HepG2 (cell line): ENCODE results near the gene ZNF24. TPM values are rescaled to one million over a fixed set of nuclear protein-coding genes. Genes with fewer than 3 reads are reported as not detected.

Experiments
- ATF7 ChIP-seq, 2 experiments: fragments of 450-650 bp in 1 of 2; sonication (generic) in 1 of 2; formaldehyde crosslinking in 1 of 2; IDR thresholded peaks; 2 replicates each; pipeline versions ENCODE4 v1.4.0 to v1.6.1; 2016 to 2020; ENCODE audit warnings: antibody characterized with exemption in 1 of 2, mild to moderate bottlenecking in 1 of 2, missing genetic modification reagents in 1 of 2
- BCL6 ChIP-seq: IDR thresholded peaks from 2 replicates; pipeline ENCODE4 v1.6.1; 2016; ENCODE audit warnings: missing genetic modification reagents, missing compliant biosample characterization
- GABPA ChIP-seq, 2 experiments: IDR thresholded peaks; 2 replicates each; pipeline ENCODE4 v1.6.1; 2011 to 2016; ENCODE audit warnings: low read depth in 2 of 2, low read length in 1 of 2, missing biosample characterization in 1 of 2, missing genetic modification characterization in 1 of 2
- KAT2B ChIP-seq: fragments of 150-350 bp; IDR thresholded peaks from 2 replicates; pipeline ENCODE4 v1.6.1; 2014; ENCODE audit warnings: low read depth, low read length, borderline replicate concordance
- REPIN1 ChIP-seq: sonication (generic); formaldehyde crosslinking; IDR thresholded peaks from 2 replicates; pipeline ENCODE4 v1.8.0; 2022; ENCODE audit warnings: missing genetic modification reagents, low read depth, mild to moderate bottlenecking, borderline replicate concordance
- ZBTB7A ChIP-seq: sonication (generic); formaldehyde crosslinking; IDR thresholded peaks from 2 replicates; pipeline ENCODE4 v1.8.0; 2022; ENCODE audit warnings: mild to moderate bottlenecking, missing genetic modification reagents
- ZNF331 ChIP-seq: sonication (generic); formaldehyde crosslinking; IDR thresholded peaks from 2 replicates; pipeline ENCODE4 v1.4.0; 2020; ENCODE audit warnings: missing genetic modification reagents
- polyA plus RNA-seq, 8 experiments: library from polyadenylated mRNA; depleted of rRNA in 3 of 8; stranded (reverse) in 7 of 8; unstranded in 1 of 8; fragments of >200 nt; fragmentation: Illumina TruSeq in 4 of 8; extraction: Trizol in 4 of 8; gene quantifications; 2 replicates each; pipeline versions ENCODE4 v1.2.1 to v1.2.3, GENCODE V29; 2011 to 2016; ENCODE audit warnings: low read depth in 4 of 8, missing spikeins in 1 of 8, mixed read lengths in 1 of 8; ENCODE audit not compliant: insufficient read depth in 1 of 8
- total RNA-seq, 5 experiments: library from RNA; depleted of rRNA; stranded (reverse); fragments of >200 nt; fragmentation: Illumina TruSeq; extraction: Trizol; gene quantifications; 2 replicates each; pipeline ENCODE4 v1.2.3, GENCODE V29; 2016; ENCODE audit warnings: low read depth in 1 of 5
- TF ChIP-seq, protein P1 (sequence below): sonication (generic); formaldehyde crosslinking; IDR thresholded peaks from 2 replicates; pipeline ENCODE4 v1.5.1; 2020; ENCODE audit warnings: mild to moderate bottlenecking, missing genetic modification reagents, moderate library complexity
- TF ChIP-seq, protein P2 (sequence below): sonication (generic); formaldehyde crosslinking; IDR thresholded peaks from 2 replicates; pipeline ENCODE4 v1.4.0; 2020; ENCODE audit warnings: missing genetic modification reagents, mild to moderate bottlenecking, borderline replicate concordance
- TF ChIP-seq, protein P3 (sequence below): sonication (generic); formaldehyde crosslinking; IDR thresholded peaks from 2 replicates; pipeline ENCODE4 v1.5.1; 2020; ENCODE audit warnings: mild to moderate bottlenecking, moderate library complexity, missing genetic modification reagents
- TF ChIP-seq, protein P4 (sequence below): sonication (generic); formaldehyde crosslinking; IDR thresholded peaks from 2 replicates; pipeline ENCODE4 v1.4.0; 2020; ENCODE audit warnings: missing genetic modification reagents
- TF ChIP-seq, protein P5 (sequence below): sonication (generic); formaldehyde crosslinking; IDR thresholded peaks from 2 replicates; pipeline ENCODE4 v1.5.0; 2020; ENCODE audit warnings: mild to moderate bottlenecking, missing genetic modification reagents

Gene ZNF24
- total and polyA plus RNA-seq, 2 of the 13 experiments (the other 11 are each of a cell fraction or from before 2014, with no cell fraction given), result 19.5 to 41.1 TPM

DNA sequence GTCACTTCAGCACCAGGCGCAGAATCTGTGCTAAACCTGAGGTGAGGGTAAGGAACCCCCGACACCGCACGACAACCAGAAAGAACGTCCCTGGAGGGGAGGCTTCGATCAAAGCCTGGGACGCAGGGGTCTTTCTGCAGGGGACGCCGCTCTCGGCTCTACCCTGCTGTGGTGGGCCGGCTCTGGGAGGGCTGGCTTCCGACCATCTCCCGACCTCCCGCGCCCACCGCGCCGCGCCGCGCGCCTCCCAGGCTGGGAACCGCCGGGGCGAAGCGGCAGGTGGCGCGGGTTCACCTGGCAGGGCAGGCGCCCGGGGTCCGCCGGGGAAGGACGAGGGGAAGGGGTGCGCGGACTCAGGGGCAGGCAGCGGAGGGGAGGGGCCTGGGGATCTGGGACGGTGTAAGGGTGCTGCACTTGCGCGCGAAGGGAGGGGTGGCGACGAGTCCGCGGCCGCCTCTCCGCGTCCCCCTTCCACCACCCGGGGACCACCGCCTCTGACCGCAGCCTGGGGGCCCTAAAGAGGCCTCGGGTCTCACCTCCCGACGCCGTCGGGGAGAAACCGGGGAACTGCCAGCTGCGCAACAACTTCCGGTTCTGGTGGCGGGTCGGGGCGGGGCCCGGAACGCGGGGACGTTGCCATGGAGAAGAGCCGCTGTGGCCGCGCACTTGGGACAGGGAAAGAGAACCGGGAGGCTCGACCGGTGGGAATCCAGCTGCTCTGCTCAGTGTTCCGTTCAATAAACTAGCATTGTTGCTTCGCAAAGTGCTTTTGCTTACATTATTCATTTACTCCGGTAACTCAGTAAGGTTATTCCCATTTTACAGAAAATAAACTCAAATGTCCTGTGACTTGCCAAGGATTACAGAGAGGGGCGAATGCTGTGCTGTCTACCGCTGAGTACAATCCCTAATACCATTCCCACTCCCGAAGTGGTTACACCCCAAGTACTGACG is 32.8 kb upstream of the ZNF24 start, which contains the start of gene ZNF396 (continued):
- TF ChIP-seq, protein P1, sequence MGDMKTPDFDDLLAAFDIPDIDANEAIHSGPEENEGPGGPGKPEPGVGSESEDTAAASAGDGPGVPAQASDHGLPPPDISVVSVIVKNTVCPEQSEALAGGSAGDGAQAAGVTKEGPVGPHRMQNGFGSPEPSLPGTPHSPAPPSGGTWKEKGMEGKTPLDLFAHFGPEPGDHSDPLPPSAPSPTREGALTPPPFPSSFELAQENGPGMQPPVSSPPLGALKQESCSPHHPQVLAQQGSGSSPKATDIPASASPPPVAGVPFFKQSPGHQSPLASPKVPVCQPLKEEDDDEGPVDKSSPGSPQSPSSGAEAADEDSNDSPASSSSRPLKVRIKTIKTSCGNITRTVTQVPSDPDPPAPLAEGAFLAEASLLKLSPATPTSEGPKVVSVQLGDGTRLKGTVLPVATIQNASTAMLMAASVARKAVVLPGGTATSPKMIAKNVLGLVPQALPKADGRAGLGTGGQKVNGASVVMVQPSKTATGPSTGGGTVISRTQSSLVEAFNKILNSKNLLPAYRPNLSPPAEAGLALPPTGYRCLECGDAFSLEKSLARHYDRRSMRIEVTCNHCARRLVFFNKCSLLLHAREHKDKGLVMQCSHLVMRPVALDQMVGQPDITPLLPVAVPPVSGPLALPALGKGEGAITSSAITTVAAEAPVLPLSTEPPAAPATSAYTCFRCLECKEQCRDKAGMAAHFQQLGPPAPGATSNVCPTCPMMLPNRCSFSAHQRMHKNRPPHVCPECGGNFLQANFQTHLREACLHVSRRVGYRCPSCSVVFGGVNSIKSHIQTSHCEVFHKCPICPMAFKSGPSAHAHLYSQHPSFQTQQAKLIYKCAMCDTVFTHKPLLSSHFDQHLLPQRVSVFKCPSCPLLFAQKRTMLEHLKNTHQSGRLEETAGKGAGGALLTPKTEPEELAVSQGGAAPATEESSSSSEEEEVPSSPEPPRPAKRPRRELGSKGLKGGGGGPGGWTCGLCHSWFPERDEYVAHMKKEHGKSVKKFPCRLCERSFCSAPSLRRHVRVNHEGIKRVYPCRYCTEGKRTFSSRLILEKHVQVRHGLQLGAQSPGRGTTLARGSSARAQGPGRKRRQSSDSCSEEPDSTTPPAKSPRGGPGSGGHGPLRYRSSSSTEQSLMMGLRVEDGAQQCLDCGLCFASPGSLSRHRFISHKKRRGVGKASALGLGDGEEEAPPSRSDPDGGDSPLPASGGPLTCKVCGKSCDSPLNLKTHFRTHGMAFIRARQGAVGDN (CRISPR knock-in tag), result peak; percentile 84
- TF ChIP-seq BCL6 (CRISPR knock-in tag), result 0 out of 2 replicates have a peak, but pooled peaks have one; percentile 45
- TF ChIP-seq, protein P2, sequence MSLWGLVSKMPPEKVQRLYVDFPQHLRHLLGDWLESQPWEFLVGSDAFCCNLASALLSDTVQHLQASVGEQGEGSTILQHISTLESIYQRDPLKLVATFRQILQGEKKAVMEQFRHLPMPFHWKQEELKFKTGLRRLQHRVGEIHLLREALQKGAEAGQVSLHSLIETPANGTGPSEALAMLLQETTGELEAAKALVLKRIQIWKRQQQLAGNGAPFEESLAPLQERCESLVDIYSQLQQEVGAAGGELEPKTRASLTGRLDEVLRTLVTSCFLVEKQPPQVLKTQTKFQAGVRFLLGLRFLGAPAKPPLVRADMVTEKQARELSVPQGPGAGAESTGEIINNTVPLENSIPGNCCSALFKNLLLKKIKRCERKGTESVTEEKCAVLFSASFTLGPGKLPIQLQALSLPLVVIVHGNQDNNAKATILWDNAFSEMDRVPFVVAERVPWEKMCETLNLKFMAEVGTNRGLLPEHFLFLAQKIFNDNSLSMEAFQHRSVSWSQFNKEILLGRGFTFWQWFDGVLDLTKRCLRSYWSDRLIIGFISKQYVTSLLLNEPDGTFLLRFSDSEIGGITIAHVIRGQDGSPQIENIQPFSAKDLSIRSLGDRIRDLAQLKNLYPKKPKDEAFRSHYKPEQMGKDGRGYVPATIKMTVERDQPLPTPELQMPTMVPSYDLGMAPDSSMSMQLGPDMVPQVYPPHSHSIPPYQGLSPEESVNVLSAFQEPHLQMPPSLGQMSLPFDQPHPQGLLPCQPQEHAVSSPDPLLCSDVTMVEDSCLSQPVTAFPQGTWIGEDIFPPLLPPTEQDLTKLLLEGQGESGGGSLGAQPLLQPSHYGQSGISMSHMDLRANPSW (CRISPR knock-in tag), result no peak
- no peak for TF ChIP-seq ATF7 (IDR thresholded peaks at IDR 0.05)
- TF ChIP-seq ATF7 (CRISPR knock-in tag; IDR thresholded peaks at IDR 0.05), result no peak
- 0 out of 2 replicates have a peak, but pooled peaks have one; percentile 11 for TF ChIP-seq ZNF331 (CRISPR knock-in tag)
- TF ChIP-seq, protein P3, sequence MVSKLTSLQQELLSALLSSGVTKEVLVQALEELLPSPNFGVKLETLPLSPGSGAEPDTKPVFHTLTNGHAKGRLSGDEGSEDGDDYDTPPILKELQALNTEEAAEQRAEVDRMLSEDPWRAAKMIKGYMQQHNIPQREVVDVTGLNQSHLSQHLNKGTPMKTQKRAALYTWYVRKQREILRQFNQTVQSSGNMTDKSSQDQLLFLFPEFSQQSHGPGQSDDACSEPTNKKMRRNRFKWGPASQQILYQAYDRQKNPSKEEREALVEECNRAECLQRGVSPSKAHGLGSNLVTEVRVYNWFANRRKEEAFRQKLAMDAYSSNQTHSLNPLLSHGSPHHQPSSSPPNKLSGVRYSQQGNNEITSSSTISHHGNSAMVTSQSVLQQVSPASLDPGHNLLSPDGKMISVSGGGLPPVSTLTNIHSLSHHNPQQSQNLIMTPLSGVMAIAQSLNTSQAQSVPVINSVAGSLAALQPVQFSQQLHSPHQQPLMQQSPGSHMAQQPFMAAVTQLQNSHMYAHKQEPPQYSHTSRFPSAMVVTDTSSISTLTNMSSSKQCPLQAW (CRISPR knock-in tag), result peak; percentile 47; the same call in 1 of the 2 replicates
- TF ChIP-seq GABPA (IDR thresholded peaks at IDR 0.05; ENCODE audit: low read depth, low read length), result peak; percentile 73
- peak; percentile 89 for TF ChIP-seq GABPA (CRISPR knock-in tag; IDR thresholded peaks at IDR 0.05; ENCODE audit: low read depth)
- TF ChIP-seq, protein P4, sequence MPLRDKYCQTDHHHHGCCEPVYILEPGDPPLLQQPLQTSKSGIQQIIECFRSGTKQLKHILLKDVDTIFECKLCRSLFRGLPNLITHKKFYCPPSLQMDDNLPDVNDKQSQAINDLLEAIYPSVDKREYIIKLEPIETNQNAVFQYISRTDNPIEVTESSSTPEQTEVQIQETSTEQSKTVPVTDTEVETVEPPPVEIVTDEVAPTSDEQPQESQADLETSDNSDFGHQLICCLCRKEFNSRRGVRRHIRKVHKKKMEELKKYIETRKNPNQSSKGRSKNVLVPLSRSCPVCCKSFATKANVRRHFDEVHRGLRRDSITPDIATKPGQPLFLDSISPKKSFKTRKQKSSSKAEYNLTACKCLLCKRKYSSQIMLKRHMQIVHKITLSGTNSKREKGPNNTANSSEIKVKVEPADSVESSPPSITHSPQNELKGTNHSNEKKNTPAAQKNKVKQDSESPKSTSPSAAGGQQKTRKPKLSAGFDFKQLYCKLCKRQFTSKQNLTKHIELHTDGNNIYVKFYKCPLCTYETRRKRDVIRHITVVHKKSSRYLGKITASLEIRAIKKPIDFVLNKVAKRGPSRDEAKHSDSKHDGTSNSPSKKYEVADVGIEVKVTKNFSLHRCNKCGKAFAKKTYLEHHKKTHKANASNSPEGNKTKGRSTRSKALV (CRISPR knock-in tag), result peak; percentile 33
- no peak for TF ChIP-seq KAT2B
- 0 out of 2 replicates have a peak, but pooled peaks have one; percentile 29 for TF ChIP-seq REPIN1 (CRISPR knock-in tag)
- TF ChIP-seq, protein P5, sequence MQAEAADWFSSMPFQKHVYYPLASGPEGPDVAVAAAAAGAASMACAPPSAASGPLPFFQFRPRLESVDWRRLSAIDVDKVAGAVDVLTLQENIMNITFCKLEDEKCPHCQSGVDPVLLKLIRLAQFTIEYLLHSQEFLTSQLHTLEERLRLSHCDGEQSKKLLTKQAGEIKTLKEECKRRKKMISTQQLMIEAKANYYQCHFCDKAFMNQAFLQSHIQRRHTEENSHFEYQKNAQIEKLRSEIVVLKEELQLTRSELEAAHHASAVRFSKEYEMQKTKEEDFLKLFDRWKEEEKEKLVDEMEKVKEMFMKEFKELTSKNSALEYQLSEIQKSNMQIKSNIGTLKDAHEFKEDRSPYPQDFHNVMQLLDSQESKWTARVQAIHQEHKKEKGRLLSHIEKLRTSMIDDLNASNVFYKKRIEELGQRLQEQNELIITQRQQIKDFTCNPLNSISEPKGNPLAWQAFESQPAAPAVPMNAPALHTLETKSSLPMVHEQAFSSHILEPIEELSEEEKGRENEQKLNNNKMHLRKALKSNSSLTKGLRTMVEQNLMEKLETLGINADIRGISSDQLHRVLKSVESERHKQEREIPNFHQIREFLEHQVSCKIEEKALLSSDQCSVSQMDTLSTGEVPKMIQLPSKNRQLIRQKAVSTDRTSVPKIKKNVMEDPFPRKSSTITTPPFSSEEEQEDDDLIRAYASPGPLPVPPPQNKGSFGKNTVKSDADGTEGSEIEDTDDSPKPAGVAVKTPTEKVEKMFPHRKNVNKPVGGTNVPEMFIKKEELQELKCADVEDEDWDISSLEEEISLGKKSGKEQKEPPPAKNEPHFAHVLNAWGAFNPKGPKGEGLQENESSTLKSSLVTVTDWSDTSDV (CRISPR knock-in tag), result peak; percentile 52; the same call in 1 of the 2 replicates
- TF ChIP-seq ZBTB7A (CRISPR knock-in tag), result no peak; the same call in 1 of the 2 replicates
